GM19324 (cell line): ENCODE measurements around the gene CD93.

Experiments used
- ATAC-seq: cut with Tn5 transposase; IDR thresholded peaks from one replicate; pipeline ENCODE4 v1.9.1; 2021; ENCODE audit warnings: mild to moderate bottlenecking, moderate library complexity; ENCODE audit not compliant: unreplicated experiment, low FRiP score

Gene CD93

DNA sequence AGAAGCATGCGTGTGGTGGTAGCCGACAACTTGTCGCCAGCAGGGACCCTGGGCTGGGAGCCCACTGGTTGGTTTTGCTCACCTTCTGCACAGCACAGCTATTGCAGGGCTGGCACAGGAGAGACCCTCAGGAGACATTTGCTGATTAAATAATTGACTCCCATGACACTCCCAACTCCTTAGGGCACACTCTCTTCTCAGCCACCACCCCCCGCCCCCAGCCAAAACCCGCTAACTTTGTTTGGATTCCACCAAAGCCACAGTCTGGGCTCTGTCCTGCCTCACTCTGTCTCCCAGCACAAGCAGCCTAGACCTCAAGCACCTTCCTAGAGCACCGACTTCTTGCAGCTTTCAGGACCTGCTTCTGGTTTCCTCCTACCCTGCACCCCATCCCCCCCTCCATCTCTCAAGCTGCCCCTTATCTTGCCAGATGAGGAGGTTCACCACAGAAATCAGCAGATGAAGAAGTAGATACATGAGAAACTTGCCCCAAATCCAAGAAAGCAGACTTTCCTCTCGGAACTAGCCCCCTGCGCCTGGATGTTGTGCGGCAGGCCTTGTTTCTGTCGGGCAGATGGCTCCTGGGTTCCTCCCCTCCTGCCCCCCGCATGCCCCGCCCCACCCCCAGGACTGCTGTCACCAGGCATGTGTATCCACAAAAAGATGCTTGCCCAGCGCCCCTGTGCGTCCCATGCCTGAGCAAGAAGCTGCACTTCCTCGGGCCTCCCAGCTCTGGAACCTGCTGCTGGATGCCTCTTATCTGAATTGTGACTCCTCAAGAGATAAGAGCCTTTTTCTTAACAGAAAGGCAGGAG is 35.0 kb upstream of the CD93 start:
- no peak for ATAC-seq

DNA sequence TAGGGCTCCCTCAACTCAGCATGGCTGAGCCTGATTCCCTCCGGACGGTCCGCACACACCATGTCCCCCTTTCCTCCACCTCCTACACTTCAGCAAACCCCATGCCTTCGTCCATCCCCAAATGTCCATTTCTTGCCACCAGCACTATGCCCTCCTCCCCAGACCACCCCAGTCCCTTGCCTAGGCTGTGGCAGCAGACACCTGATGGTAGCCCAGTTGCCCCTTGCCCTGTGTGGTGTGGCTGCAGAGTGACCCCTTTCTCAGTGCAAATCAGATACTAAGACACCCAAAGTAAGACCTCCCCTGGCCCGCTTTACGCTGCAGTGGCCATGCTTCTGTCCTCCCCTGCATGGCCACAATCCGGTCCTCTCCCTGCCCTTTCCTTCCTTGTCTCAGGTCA is 34.1 kb upstream of the CD93 start:
- no peak for ATAC-seq

DNA sequence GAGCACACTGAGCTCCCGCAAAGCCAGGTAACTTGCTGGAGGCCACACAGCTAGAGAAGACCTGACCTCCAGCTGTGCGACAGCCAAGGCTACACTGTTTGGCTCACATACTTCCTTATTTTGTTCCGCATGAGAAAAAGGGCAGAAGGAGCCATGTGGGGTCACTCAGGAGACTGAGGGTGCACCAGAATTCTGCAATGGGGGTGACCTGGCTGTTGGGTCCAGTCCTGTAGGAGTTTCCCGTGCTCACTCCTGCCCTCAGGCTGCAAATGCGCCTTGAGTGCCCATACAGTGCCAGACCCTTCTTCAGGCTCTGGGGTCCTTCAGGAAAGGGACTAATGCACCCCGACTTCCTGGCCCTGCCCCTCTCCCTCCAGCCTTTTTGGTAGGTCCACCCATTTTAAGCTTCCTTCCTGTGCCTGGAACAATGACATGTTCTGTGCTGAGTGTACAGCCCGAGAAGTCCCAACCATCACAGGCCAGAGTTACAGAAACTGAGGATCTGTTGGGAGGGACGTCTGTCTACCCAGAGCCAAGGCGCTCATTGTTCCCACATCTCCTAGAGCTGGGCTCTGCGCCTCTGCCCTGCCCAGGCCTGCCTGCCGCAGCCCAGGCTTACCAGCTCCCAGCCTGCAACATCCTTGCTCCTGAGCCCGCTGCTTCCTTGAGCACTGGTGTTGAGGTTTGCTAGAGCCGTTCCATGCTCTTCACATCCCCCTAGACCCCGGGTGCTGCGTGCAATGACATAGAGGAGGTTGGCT is 33.5 kb upstream of the CD93 start:
- ATAC-seq, result no peak

DNA sequence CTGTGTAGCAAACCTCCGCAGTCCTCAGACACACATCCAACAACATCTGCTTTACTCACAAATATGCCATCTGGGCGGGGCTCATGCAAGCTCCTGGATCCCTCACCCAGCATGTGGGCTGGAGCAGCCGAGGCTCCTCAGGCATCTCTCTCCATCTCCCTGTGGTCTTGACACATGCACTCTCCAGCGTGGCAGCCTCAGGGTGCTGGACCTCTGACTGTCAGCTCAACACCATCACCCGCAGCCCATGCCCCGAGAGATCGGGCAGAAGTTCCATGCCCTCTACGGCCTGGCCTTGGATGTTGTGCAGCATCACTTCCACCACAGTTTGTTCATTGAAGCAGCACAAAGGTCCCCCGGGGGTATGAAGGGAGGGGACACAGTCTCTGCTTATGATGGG is 32.6 kb upstream of the CD93 start:
- ATAC-seq, result no peak

DNA sequence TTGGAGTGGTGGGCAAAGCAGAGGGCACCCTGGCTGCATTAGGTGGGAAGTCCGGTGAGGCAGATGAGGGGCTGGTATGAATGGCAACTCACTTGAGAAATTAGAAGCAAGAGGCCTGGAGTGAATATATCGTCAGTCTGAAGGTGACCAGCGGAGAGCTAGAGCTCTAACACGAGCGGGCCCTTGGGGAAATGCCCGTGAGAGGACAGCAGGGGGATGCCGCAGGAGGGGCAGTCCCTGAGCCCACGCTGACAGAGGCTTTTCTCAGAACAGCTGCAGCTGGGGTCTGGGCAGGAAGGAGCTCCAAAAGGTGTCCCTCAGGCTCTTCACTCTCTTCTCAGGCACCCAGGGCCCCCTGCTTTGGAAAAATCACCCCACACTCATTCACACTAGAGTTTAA is 32.0 kb upstream of the CD93 start:
- no peak for ATAC-seq

DNA sequence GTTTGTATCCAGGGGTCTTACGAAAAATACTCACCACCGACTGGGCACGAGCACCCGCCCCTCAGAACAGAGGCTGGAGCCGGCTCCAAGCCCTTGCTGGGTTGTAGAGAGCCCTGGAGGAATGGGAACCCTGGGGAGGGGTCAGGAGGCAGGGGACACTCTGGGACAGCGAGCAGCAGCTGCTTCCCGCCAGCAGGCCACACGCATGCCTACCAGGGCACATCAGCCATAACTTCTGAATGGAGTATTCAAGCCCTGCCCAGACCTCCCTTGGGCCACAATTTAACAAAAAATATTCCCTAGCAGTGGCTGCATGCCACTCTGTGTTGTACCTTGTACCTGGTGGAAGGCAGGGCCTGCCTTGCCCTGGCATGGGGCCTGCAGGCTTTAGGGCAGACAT is 31.6 kb upstream of the CD93 start:
- ATAC-seq, result no peak

DNA sequence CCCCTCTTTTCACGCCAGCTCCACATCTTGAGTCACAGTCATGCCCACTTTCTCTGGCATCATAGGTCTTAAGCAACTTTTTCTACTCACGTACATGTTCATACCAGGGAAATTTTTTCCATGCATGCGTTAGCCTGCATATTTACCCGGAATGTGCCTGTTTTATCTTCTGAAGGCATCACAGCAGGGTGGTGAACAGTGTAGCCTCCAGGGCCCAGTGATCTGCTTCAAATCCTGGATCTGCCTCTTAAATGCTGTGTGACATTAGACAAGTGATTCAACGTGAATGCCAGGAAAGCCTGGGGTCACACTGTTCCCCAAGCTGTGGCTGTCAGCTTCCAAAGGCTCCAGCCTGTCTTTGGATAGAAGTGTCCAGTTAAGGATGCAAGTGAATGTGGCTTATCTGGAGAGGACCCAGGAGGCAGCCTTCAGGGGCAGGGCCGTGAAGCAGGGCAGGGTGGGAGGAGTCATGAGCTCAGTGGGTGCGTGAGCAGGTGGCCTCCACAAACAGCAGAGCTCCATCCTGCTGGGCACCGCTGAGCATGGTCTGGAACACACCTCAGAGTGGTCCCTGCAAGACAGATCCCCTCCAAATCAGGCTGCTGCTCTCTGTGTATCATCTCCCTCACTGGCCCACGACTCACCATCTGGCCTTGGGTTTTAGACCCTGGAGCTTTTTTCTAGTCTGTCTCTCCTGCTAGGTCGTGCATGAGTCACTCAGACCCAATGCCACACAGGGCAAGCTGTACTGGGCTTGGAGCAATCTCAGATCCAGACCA is 30.4 kb upstream of the CD93 start:
- ATAC-seq, result no peak

DNA sequence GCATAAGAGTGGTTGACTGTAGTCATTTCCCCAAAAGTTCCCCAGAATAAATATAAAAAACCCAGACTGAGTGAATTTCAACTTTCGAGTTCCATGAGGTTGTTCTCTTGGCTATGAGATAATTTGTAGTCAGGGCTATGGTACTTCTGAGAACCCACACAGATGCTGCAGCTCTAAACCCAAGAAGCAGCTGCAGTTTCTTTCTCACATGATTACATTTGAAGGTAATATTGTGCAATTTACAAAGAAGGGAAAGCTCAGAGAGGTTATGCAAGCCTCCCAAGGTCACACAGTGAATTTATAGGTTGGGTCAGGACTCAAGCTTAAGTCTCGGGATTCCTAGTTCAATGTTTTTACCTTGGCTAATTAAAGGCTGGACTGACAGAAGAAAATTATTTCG is 29.7 kb upstream of the CD93 start:
- ATAC-seq, result no peak

DNA sequence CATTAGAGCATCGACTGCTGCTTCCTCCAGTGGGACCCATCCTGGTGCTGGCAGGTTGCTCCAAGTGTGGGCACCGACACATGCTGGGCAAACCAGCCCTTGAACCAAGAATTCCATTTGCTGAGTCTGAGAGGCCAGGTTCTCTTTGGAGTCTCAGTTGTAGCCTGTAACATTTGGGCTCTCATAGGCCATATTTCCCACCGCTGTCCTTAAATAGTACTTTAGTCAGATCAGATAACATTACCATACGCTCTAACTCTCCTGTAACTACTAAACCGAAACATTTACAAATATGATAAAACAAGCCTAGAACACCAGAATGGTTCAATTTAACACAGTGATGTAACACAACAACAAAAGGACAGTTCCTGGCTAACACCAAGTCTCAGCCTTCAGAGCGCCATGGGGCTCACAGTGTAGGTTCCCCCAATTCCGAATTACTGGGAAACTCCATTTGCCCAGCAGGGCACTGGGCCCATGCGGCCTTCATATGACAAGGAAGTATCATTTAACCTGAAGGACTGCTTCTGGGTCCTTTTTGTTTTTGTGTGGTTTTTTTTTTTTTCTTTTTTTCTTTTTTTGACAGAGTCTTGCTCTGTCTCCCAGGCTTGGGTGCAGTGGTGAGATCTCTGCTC is 28.4 kb upstream of the CD93 start:
- ATAC-seq, result no peak

DNA sequence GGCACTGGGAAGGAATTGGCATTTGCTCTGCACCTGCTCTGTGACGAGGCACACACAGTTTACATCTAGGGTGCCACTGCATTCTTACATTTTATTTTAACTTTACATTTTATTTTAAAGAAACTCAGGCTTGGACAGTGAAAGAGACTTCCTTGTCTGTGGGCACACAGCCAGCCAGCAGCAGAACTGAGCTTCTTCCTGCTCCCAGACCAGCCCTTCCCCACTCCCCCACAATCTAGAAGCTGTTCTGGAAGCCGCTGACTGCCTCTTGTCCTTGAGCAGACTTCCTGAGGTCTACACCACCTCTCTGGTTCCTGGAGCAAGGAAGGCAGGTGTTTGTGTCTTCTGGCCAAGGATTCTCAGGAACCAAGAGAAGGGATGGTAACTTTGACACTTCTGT is 27.9 kb upstream of the CD93 start:
- no peak for ATAC-seq

DNA sequence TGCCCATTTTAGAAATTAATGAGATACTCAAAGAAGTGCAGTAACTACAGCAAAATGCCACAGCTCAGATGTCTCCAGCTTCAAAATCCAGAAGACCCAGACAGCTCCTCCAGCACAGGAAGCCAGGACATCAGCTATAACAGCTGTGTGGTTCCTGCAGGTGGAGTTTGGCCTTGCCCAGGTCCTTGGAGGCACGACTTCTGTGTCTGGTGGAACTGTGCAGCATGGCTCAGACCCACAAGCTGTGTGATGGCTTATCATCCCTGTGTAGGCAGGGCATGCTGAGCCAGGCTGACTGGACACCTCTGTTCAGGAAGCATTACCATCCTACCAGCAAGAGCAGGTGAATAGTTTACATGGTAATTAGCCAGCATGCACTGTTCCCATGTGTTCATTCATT is 26.5 kb upstream of the CD93 start:
- ATAC-seq, result no peak

DNA sequence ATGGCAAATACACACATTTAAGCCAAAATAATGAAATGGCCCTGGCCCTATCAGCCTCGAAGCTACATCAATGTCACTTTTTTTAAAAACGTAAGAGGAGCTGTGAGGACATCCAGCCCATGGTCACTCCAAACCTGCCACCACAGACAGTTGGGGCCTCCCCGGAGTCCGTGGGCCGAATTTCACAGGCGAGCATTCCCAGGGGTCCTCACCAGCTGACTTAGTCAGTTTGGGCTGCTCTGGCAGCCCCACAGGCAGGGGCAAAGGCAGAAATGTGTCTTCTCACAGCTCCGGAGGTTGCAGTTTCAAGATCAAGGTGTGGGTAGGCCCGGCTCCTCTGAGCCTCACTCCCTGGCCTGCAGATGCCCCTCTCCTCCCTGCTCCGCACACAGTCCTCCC is 25.8 kb upstream of the CD93 start:
- ATAC-seq, result no peak

DNA sequence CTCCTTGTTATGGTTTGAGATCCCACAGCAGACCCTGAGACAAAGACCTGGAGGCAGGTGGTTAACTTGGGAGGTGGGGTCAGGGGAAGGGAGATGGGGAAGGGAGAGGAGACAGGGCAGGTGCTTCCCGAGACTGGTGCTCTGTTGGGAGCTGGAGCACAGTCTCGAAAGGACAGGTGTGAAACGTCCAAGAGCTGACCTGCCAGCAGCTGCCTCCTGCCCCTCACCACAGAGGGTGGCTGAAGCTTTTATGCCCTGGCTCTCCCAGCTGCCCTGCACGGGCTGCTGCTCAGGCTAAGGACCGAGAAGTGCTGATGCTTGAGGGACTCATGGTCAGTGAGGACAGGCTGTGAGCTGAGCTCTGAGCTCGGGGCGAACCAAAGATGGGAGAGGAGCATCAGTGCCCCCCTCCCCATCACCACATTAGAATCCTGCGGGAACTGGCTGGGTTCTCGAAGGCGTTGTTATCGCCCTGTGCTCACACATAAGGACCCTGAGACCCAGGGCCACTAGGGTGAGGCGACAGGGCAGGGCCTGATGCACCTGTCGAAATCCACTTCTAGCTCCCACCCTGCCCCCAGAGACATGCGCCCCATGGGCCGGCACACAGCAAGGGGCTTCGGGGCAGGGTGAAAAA is 25.3 kb upstream of the CD93 start:
- no peak for ATAC-seq

DNA sequence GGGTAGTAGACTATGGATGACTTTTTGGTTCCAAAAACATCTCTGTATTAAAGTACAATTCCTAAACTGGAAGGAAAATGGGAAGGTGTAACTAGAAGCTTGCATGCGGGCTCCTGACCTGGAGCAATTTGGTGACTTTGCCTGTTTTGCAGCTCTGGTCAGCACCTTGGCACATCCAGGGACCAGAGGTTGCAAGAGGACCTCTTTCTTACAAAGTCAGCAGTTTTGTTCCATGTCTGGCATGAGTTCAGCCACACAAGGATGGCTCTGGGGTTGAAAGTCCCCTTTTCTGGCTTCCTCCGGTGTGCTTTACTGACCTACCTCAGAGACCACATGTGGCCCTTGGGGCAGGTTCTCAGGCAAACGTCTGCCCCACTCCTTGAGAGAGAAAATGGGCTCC is 22.7 kb upstream of the CD93 start:
- ATAC-seq, result no peak

DNA sequence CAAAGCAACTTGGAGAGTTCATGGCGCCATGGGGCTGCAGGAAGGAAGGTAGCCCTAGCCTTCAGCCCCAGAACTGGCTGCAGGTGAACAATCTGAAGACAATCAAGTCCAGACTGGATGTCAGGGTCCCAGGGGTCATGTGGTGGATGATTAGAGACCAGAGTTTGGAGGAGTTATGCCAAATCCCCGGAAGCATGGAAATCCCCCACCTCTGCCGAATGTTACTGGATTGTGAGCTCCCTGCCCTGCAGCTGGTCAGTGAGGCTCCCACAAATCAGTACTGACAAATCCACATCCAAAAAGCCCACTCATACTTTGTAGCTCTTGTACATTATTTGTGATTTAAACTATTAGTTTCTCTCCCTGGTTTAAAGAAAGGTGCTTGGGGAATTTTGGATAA is 21.3 kb upstream of the CD93 start:
- ATAC-seq, result no peak

DNA sequence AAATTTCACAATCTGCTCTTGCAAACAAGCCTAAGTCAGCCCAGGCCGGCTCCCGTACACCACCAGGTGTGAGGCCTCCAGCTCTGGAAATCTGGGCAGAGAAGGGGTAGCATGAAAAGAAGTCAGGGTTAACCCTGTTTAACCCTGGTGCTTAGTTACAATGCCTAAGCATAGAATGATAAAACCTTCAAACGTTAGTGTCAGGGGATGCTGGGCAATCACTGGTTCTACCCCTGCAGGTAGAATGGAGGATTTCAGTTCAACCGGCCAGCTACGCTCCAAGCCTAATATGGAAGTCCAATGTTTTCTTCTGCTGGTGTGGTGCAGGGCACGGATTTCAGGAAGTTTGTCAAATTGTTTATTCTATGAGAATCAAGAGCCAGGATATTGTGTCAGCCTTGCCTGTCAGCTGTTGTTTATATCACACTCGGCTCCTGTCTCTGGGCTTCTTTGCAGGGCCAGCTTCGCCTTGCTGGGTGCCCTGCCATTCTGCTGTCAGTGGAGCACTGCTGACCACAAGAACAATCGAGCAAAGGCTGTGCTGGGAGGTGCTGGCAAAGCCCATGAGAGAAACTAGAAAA is 20.2 kb upstream of the CD93 start:
- no peak for ATAC-seq

DNA sequence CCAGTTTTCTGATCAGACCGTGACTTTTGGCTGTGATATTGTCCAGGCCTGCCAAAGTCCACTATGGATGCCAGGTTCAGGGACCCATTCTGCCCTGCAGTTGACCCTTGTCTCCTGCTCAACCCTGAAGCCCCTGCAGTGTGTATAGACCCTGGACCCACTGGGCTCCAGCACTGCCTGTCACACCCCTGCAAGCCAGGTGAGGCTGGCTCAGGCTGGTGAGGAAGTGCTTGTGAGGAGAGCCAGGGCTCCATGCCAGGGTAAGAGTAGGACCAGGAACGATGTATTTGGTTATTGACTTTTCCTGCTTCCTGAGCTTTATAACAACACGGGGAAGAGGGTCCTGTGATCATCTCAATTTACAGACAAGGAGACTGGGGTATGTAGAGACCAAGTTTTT is 19.1 kb upstream of the CD93 start:
- ATAC-seq, result no peak

DNA sequence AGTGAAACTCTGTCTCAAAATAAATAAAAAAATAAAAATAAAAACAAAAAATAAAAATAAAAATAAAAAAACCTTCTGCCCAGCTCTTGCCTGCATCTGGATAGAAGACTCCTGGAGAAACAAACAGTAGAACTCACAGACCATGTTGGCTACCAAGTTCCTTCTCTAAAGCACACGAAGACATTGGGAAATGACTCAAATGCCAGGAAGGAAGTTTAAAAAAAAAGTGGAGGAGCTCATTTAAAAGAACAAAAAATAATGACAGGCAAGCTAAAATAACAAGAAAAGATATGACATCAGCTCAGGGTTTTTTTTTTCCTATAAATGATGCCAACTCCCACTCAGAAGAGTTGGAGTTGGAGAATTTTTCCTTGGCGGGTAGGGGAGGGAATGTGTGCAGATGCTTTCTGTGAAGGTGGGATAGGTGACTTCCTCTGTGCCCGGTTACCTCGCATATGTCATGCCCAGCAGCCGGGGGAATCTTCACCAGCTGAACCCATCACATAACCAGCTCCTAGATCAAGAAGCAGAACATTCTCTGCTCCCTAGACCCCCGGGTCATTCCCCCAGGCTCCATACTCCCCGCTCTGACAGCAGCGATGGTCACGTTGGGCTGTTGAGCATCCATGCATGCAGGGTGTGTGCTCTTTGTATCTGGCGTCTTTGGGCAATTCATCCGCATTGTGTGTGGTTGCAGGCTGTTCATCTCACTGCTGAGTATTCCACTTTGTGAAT is 17.3 kb upstream of the CD93 start:
- no peak for ATAC-seq

DNA sequence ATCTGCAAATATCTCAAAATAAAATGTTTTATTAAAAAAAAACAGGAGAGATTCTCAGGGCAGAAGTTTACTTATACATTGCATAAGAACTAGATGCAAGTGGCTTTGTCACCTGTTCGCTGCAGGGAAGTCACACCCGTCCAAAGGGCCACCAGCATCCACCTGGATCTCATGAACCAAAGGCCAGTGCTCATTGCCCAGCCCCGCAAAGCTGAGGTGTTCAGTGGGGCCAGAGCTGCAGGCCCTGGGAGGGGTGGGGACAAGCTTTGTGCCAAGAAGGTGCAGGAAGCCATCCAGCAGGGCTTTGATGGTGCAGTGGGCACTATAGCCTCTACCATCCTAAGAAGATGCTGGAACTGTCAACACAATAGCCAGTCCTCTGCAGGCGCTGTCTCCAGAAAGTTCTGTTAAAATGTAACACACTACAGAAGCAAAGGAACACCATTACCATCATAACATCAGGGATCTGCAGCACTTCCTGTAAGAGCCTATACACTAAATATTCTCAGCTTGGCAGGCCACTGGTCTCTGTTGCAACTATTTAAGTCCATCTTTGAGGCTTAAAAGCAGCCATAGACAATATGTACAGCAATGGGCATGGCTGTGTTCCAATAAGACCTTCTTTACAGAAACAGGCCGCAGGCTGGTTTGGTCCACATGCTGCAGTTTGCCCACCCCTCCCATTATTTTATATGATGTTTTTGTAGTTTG is 15.7 kb upstream of the CD93 start:
- no peak for ATAC-seq
